Measurements from ENCODE around the gene DCUN1D5. TPM values are rescaled to one million over a fixed set of nuclear protein-coding genes. Genes with fewer than 3 reads are reported as not detected.
A peak's percentile ranks its signal among the peaks of the same experiment; 100 is the strongest.

The DCUN1D5 gene
- total RNA-seq, 1 donor from 2014 or later = 337 TPM

GRCh38 chr11:103086461-103086860, 5.5 kb downstream of the DCUN1D5 start:
- H3K4me3 ChIP-seq = no peak overlapping the region
- no peak for DNase-seq (ENCODE audit: low spot score in 2 of 2)
- H3K36me3 ChIP-seq = peaks cover 6 to 13% of the 10 kb centered on the region in 2 donors
- peaks cover 0 to 23% of the 10 kb centered on the region in 2 donors for H3K4me1 ChIP-seq
- peak overlapping the region in 1 of 2 donors; percentile 23 for H3K27ac ChIP-seq
- no peak for TF ChIP-seq CTCF (IDR thresholded peaks at IDR 0.05)
- no peaks in the 10 kb centered on the region for H3K9me3 ChIP-seq
- H3K27me3 ChIP-seq = no peaks in the 10 kb centered on the region
- intact Hi-C loops (cut with DNase I) = no loop called here

- no peaks in the 10 kb centered on the region for H3K27me3 ChIP-seq
- intact Hi-C loops (cut with DNase I) = no loop called here
- TF ChIP-seq CTCF (IDR thresholded peaks at IDR 0.05) = no peak
- peaks cover 6 to 13% of the 10 kb centered on the region in 2 donors for H3K36me3 ChIP-seq
- H3K4me3 ChIP-seq = no peak overlapping the region
- no peak for DNase-seq (ENCODE audit: low spot score in 2 of 2)
- no peaks in the 10 kb centered on the region for H3K9me3 ChIP-seq
- peak overlapping the region in 1 of 2 donors; percentile 23 for H3K27ac ChIP-seq
- peaks cover 0 to 21% of the 10 kb centered on the region in 2 donors for H3K4me1 ChIP-seq
Measured at GRCh38 chr11:103085758-103086365, 6.1 kb downstream of the DCUN1D5 start.

GRCh38 chr11:103079833-103080232, 12.1 kb downstream of the DCUN1D5 start:
- Histone ChIP-seq H3K27me3 (no peaks in the 10 kb centered on the region), H3K4me3 (no peak overlapping the region), H3K27ac (no peak overlapping the region), H3K9me3 (no peaks in the 10 kb centered on the region), H3K4me1 (no peaks in the 10 kb centered on the region), H3K36me3 (peaks cover 29 to 59% of the 10 kb centered on the region in 2 donors)
- no peak for TF ChIP-seq CTCF (IDR thresholded peaks at IDR 0.05)
- no peak for DNase-seq (ENCODE audit: low spot score in 2 of 2)
- intact Hi-C loops (cut with DNase I) = no loop called here

- no peak for DNase-seq (ENCODE audit: low spot score in 2 of 2)
- Histone ChIP-seq H3K36me3 (peaks cover 29 to 53% of the 10 kb centered on the region in 2 donors), H3K9me3 (no peaks in the 10 kb centered on the region), H3K4me1 (no peaks in the 10 kb centered on the region), H3K27me3 (no peaks in the 10 kb centered on the region), H3K27ac (no peak overlapping the region), H3K4me3 (no peak overlapping the region)
- no peak for TF ChIP-seq CTCF (IDR thresholded peaks at IDR 0.05)
- intact Hi-C loops (cut with DNase I) = no loop called here
Measured at GRCh38 chr11:103078710-103079109, 13.2 kb downstream of the DCUN1D5 start.

GRCh38 chr11:103077554-103077953, 14.4 kb downstream of the DCUN1D5 start:
- TF ChIP-seq CTCF (IDR thresholded peaks at IDR 0.05) = no peak

More at GRCh38 chr11:103077554-103077953, 14.4 kb downstream of the DCUN1D5 start:
- Histone ChIP-seq H3K36me3 (peaks cover 27 to 53% of the 10 kb centered on the region in 2 donors), H3K27me3 (no peaks in the 10 kb centered on the region), H3K27ac (no peak overlapping the region), H3K4me1 (no peaks in the 10 kb centered on the region), H3K9me3 (no peaks in the 10 kb centered on the region), H3K4me3 (no peak overlapping the region)
- DNase-seq (ENCODE audit: low spot score in 2 of 2) = no peak
- intact Hi-C loops (cut with DNase I) = no loop called here

All from ascending aorta (tissue), 2 donors.